Uterus (tissue), 4 donors: ENCODE results near the gene PHYKPL. TPM values are rescaled to one million over a fixed set of nuclear protein-coding genes. Genes with fewer than 3 reads are reported as not detected.

Source experiments
- DNase-seq, 2 donors: peaks; one replicate each; pipeline ENCODE4 v3.0.0-alpha.2; 2019 to 2020
- H3K27ac ChIP-seq, 2 donors: fragments of 200-600 bp; sonication (generic); 1 replicate in 1 of 2; 2 replicates in 1 of 2; pipeline ENCODE4 v1.5.1; 2016 to 2018
- H3K27me3 ChIP-seq, 2 donors: fragments of 200-600 bp; sonication (generic); one replicate each; pipeline ENCODE4 v1.5.1; 2018 to 2019; ENCODE audit warnings: control low read depth in 1 of 2
- H3K36me3 ChIP-seq, 2 donors: fragments of 200-600 bp; sonication (generic); one replicate each; pipeline ENCODE4 v1.5.1; 2019; ENCODE audit warnings: control low read depth in 1 of 2
- H3K4me1 ChIP-seq, 2 donors: fragments of 200-600 bp; sonication (generic); one replicate each; pipeline ENCODE4 v1.5.1; 2018 to 2019; ENCODE audit warnings: control low read depth in 1 of 2
- H3K4me3 ChIP-seq, 2 donors: fragments of 200-600 bp; sonication (generic); 1 replicate in 1 of 2; 2 replicates in 1 of 2; pipeline ENCODE4 v1.5.1; 2018 to 2019; ENCODE audit warnings: mild to moderate bottlenecking in 1 of 2
- H3K9me3 ChIP-seq, 2 donors: fragments of 200-600 bp; sonication (generic); one replicate each; pipeline ENCODE4 v1.5.1; 2019; ENCODE audit warnings: control low read depth in 1 of 2
- POLR2A ChIP-seq, 2 donors: fragments of 450-650 bp; IDR thresholded peaks; one replicate each; pipeline ENCODE4 v1.6.1; 2016; ENCODE audit warnings: antibody characterized with exemption in 2 of 2, mild to moderate bottlenecking in 1 of 2, moderate library complexity in 1 of 2
- intact Hi-C: fragments of 100-400 bp; cut with DNase I; formaldehyde crosslinking; loops from one replicate; pipeline ENCODE4 v1.15.1; 2023; ENCODE audit warnings: low total_unique reads
- total RNA-seq, 4 donors: library from RNA; depleted of rRNA in 3 of 4; stranded (reverse); fragments of >200 nt in 3 of 4; gene quantifications; one replicate each; pipeline versions ENCODE4 v1.1.0 to v1.2.4, GENCODE V29; 2014 to 2023
- TF ChIP-seq, protein P1 (sequence below), 4 experiments: fragments of 200-600 bp in 2 of 4; fragments of 450-650 bp in 2 of 4; sonication (generic) in 2 of 4; IDR thresholded peaks; one replicate each; pipeline ENCODE4 v1.5.1; 2016 to 2019; ENCODE audit warnings: antibody characterized with exemption in 4 of 4, mild to moderate bottlenecking in 2 of 4, moderate library complexity in 1 of 4
- donor health status: DM: yes; HTN: yes; CAD: no.

Gene PHYKPL
- total RNA-seq, 4 donors from 2014 or later: 41.5 to 129 (median 89.9) TPM

DNA sequence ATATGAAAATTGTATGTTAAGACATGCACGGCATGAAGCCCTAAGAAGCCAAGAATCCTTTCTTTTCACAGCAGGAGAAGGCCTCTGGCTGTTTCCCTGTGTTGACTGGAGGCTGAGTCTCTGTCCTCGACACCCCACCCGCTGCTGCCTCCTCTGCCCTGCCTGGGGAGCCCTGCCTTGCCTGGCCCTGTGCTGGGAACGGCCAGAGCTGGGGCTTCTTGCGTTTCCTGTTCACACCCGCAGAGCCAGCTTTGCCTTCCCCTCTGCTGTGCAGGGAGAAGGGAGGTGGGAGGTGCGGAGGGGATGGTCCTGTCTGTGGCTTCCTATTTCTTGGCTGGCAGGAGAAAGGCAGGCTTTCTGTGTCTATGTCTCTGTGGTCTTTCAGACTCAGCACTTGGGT is 38.6 kb downstream of the PHYKPL start:
- H3K27me3 ChIP-seq: no peaks in the 10 kb centered on the region
- no peak for TF ChIP-seq POLR2A (IDR thresholded peaks at IDR 0.05)
- TF ChIP-seq, protein P1, sequence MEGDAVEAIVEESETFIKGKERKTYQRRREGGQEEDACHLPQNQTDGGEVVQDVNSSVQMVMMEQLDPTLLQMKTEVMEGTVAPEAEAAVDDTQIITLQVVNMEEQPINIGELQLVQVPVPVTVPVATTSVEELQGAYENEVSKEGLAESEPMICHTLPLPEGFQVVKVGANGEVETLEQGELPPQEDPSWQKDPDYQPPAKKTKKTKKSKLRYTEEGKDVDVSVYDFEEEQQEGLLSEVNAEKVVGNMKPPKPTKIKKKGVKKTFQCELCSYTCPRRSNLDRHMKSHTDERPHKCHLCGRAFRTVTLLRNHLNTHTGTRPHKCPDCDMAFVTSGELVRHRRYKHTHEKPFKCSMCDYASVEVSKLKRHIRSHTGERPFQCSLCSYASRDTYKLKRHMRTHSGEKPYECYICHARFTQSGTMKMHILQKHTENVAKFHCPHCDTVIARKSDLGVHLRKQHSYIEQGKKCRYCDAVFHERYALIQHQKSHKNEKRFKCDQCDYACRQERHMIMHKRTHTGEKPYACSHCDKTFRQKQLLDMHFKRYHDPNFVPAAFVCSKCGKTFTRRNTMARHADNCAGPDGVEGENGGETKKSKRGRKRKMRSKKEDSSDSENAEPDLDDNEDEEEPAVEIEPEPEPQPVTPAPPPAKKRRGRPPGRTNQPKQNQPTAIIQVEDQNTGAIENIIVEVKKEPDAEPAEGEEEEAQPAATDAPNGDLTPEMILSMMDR (IDR thresholded peaks at IDR 0.05): no peak
- DNase-seq: no peak
- intact Hi-C loops: no loop called here
- no peak overlapping the region for H3K4me3 ChIP-seq
- H3K27ac ChIP-seq: no peak overlapping the region
- H3K4me1 ChIP-seq: no peaks in the 10 kb centered on the region
- H3K9me3 ChIP-seq: no peaks in the 10 kb centered on the region
- H3K36me3 ChIP-seq: no peaks in the 10 kb centered on the region

DNA sequence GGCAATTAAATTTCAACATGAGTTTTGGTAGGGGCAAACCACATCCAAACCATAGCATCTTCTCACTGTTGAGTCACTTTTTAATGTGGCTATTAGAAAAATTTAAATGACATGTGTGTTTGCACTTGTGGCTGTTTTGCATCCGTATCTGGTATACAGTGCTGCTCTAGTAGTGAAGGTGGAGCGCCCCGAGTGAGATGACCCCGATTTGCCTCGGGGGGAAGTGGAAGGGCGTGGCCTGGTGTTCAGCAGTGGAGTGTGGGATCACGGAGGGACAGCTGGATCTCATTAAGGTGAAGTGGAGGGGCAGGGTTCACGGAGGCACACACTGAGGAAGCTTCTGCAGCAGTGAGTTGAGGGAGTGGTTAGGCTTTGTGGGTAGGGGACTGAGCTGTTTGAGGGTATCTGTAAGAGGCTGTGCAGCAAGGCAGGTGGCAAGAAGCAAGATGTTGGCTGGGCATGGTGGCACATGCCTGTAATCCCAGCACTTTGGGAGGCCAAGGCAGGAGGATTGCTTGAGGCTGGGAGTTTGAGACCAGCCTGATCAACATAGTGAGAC is 39.3 kb downstream of the PHYKPL start:
- TF ChIP-seq POLR2A (IDR thresholded peaks at IDR 0.05): no peak
- TF ChIP-seq, protein P1 (IDR thresholded peaks at IDR 0.05): no peak
- Histone ChIP-seq H3K9me3 (no peaks in the 10 kb centered on the region), H3K27ac (no peak overlapping the region), H3K4me1 (no peaks in the 10 kb centered on the region), H3K36me3 (no peaks in the 10 kb centered on the region), H3K4me3 (no peak overlapping the region), H3K27me3 (no peaks in the 10 kb centered on the region)
- intact Hi-C loops: no loop called here
- DNase-seq: no peak

DNA sequence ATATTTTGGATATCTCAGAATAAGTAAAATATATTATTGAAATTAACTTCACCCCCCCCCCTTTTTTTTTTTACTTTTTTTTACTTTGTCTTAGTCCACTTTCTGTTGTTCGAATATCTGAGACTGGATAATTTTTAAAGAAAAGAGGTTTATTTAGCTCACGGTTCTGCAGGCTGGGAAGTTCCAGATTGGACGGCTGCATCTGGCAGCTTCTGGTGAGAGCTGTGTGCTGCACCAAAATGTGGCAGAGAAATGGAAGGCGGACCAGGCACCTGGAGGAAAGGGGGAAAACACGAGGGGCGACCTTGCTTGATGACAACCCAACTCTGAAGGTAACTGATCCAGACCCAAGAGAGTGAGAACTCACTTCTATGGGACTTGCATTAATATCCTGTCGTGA is 39.8 kb downstream of the PHYKPL start:
- H3K36me3 ChIP-seq: no peaks in the 10 kb centered on the region
- no peak for TF ChIP-seq POLR2A (IDR thresholded peaks at IDR 0.05)
- TF ChIP-seq, protein P1 (IDR thresholded peaks at IDR 0.05): no peak
- H3K27ac ChIP-seq: no peak overlapping the region
- H3K4me1 ChIP-seq: no peaks in the 10 kb centered on the region
- H3K9me3 ChIP-seq: no peaks in the 10 kb centered on the region
- intact Hi-C loops: no loop called here
- H3K27me3 ChIP-seq: no peaks in the 10 kb centered on the region
- no peak overlapping the region for H3K4me3 ChIP-seq
- no peak for DNase-seq

DNA sequence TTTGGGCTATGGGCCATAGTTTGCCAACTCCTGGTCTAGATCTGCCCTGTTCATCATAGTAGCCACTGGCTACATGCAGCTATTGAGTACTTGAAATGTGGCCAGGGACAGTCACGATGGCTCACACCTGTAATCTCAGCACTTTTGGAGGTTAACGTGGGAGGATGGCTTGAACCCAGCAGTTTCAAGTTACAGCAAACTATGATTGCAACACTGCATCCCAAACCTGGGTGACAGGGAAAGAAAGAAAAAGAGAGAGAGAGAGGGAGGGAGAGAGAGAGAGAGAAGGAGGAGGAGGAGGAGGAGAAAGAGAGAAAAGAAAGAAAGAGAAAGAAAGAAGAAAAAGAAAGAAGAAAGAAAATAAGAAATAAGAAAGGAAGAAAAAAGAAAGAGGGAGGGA is 40.4 kb downstream of the PHYKPL start:
- no peak for DNase-seq
- no peaks in the 10 kb centered on the region for H3K27me3 ChIP-seq
- intact Hi-C loops: no loop called here
- TF ChIP-seq POLR2A (IDR thresholded peaks at IDR 0.05): no peak
- TF ChIP-seq, protein P1 (IDR thresholded peaks at IDR 0.05): no peak
- H3K4me1 ChIP-seq: no peaks in the 10 kb centered on the region
- H3K27ac ChIP-seq: no peak overlapping the region
- no peaks in the 10 kb centered on the region for H3K36me3 ChIP-seq
- H3K9me3 ChIP-seq: no peaks in the 10 kb centered on the region
- H3K4me3 ChIP-seq: no peak overlapping the region

DNA sequence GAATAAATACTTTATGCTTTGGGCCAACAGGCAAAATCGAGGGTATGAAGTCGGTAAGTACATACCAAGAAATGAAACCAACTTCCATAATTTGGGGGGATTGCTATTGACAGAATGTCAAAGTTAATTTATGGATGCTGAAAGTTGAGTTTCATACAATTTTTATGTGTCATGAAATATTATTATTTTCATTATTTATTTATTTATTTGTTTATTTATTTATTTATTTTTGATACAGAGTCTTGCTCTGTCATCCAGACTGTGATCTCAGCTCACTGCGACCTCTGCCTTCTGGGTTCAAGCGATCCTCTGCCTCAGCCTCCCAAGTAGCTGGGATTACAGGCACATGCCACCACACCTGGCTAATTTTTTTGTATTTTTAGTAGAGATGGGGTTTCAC is 40.9 kb downstream of the PHYKPL start:
- Histone ChIP-seq H3K9me3 (no peaks in the 10 kb centered on the region), H3K4me3 (no peak overlapping the region), H3K36me3 (no peaks in the 10 kb centered on the region), H3K4me1 (no peaks in the 10 kb centered on the region), H3K27me3 (no peaks in the 10 kb centered on the region), H3K27ac (no peak overlapping the region)
- intact Hi-C loops: no loop called here
- no peak for DNase-seq
- no peak for TF ChIP-seq POLR2A (IDR thresholded peaks at IDR 0.05)
- TF ChIP-seq, protein P1 (IDR thresholded peaks at IDR 0.05): no peak
